Uterus (tissue), 2 donors: ENCODE data around the gene DOCK1.

Experiments used
- POLR2A ChIP-seq, 2 donors: fragments of 450-650 bp; IDR thresholded peaks; one replicate each; pipeline ENCODE4 v1.6.1; 2016; ENCODE audit warnings: antibody characterized with exemption in 2 of 2, mild to moderate bottlenecking in 1 of 2, moderate library complexity in 1 of 2
- TF ChIP-seq, protein P1 (sequence below), 4 experiments: fragments of 200-600 bp in 2 of 4; fragments of 450-650 bp in 2 of 4; sonication (generic) in 2 of 4; IDR thresholded peaks; one replicate each; pipeline ENCODE4 v1.5.1; 2016 to 2019; ENCODE audit warnings: antibody characterized with exemption in 4 of 4, mild to moderate bottlenecking in 2 of 4, moderate library complexity in 1 of 4

DNA sequence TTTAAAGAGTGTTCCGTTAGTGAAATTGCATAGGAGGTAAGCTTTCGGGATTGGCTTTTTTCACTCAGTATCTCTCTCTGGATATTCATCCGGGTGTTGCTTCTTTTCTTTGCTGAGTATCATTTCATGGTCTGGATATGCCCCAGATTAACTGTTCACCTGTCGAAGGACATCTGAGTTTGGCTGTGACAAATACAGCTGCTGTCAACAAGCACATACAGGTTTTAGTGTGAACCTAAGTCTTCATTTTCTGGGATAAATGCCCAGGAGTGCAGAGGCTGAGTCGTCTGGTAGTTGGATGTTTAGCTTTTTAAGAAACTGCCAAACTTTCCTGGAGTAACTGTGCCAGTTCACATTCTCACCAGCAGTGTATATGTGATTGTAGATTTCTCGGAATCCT, 5.6 kb downstream of the DOCK1 start:
- TF ChIP-seq, protein P1, sequence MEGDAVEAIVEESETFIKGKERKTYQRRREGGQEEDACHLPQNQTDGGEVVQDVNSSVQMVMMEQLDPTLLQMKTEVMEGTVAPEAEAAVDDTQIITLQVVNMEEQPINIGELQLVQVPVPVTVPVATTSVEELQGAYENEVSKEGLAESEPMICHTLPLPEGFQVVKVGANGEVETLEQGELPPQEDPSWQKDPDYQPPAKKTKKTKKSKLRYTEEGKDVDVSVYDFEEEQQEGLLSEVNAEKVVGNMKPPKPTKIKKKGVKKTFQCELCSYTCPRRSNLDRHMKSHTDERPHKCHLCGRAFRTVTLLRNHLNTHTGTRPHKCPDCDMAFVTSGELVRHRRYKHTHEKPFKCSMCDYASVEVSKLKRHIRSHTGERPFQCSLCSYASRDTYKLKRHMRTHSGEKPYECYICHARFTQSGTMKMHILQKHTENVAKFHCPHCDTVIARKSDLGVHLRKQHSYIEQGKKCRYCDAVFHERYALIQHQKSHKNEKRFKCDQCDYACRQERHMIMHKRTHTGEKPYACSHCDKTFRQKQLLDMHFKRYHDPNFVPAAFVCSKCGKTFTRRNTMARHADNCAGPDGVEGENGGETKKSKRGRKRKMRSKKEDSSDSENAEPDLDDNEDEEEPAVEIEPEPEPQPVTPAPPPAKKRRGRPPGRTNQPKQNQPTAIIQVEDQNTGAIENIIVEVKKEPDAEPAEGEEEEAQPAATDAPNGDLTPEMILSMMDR (IDR thresholded peaks at IDR 0.05) = no peak
- no peak for TF ChIP-seq POLR2A (IDR thresholded peaks at IDR 0.05)
